Neural cell (in vitro differentiated cells): ENCODE data around the gene LRRC49. TPM values are rescaled to one million over a fixed set of nuclear protein-coding genes. Genes with fewer than 3 reads are reported as not detected.

Experiments
- H2AFZ ChIP-seq: fragments of 200-600, 300-800 bp; sonication (generic), shearing (Covaris generic); 2 replicates; pipeline ENCODE4 v1.6.0; 2014; ENCODE audit warnings: low read depth, mild to moderate bottlenecking, antibody characterized with exemption, low read length, moderate library complexity
- H3F3A ChIP-seq: fragments of 200-600 bp; shearing (Covaris generic); 2 replicates; pipeline ENCODE4 v1.6.1; 2016; ENCODE audit warnings: mild to moderate bottlenecking, moderate library complexity, mixed read lengths, antibody characterized with exemption, low read length; ENCODE audit not compliant: insufficient read depth, poor library complexity, severe bottlenecking
- H3K27ac ChIP-seq: fragments of 200-600, 300-800 bp; sonication (generic), shearing (Covaris generic); 2 replicates; pipeline ENCODE4 v1.5.1; 2014; ENCODE audit warnings: mild to moderate bottlenecking, low read length, moderate library complexity
- H3K27me3 ChIP-seq: fragments of 300-800, 200-600 bp; sonication (generic), shearing (Covaris generic); 2 replicates; pipeline ENCODE4 v1.6.0; 2014; ENCODE audit warnings: mild to moderate bottlenecking, low read depth, low read length, moderate library complexity; ENCODE audit not compliant: insufficient read depth
- H3K36me3 ChIP-seq: fragments of 300-800, 200-600 bp; sonication (generic), shearing (Covaris generic); 2 replicates; pipeline ENCODE4 v1.5.1; 2014; ENCODE audit warnings: mild to moderate bottlenecking, antibody characterized with exemption, low read length, moderate library complexity; ENCODE audit not compliant: insufficient read depth
- H3K4me2 ChIP-seq: fragments of 300-800, 200-600 bp; sonication (generic), shearing (Covaris generic); 2 replicates; pipeline ENCODE4 v1.6.0; 2014; ENCODE audit warnings: mild to moderate bottlenecking, low read length
- H3K4me3 ChIP-seq: fragments of 300-800, 200-600 bp; sonication (generic), shearing (Covaris generic); 2 replicates; pipeline ENCODE4 v1.5.1; 2014; ENCODE audit warnings: mild to moderate bottlenecking, low read length, moderate library complexity
- H3K79me2 ChIP-seq: fragments of 200-600 bp; shearing (Covaris generic); replicated peaks from 2 replicates; pipeline ENCODE4 v1.6.0; 2014; ENCODE audit warnings: mild to moderate bottlenecking, low read length, moderate library complexity; ENCODE audit not compliant: insufficient read depth
- H3K9ac ChIP-seq: fragments of 300-800, 200-600 bp; sonication (generic), shearing (Covaris generic); 2 replicates; pipeline ENCODE4 v1.6.1; 2016; ENCODE audit warnings: mild to moderate bottlenecking, low read length, mixed read lengths
- H3K9me2 ChIP-seq: fragments of 200-600 bp; shearing (Covaris generic); 2 replicates; pipeline ENCODE4 v1.6.1; 2016; ENCODE audit warnings: mild to moderate bottlenecking, low read length, mixed read lengths; ENCODE audit not compliant: insufficient read depth
- H3K9me3 ChIP-seq: fragments of 200-600, 300-800 bp; sonication (generic), shearing (Covaris generic); 2 replicates; pipeline ENCODE4 v1.6.1; 2016; ENCODE audit warnings: mild to moderate bottlenecking, mixed run types, low read length, moderate library complexity, mixed read lengths
- H4K20me1 ChIP-seq: fragments of 200-600 bp; shearing (Covaris generic); 2 replicates; pipeline ENCODE4 v1.6.1; 2016; ENCODE audit warnings: mild to moderate bottlenecking, mixed run types; ENCODE audit not compliant: insufficient read depth
- EP300 ChIP-seq: fragments of 450-650 bp; conservative IDR thresholded peaks from 2 replicates; pipeline ENCODE4 v1.6.1; 2014; ENCODE audit warnings: antibody characterized with exemption, mild to moderate bottlenecking, moderate library complexity; ENCODE audit not compliant: poor library complexity, severe bottlenecking
- EZH2 ChIP-seq: fragments of 200-600, 300-800 bp; shearing (Covaris generic), sonication (generic); IDR thresholded peaks from 2 replicates; pipeline ENCODE4 v1.6.1; 2014; ENCODE audit warnings: antibody characterized with exemption, low read length, borderline replicate concordance, mild to moderate bottlenecking; ENCODE audit not compliant: insufficient read depth, poor library complexity, severe bottlenecking
- MXI1 ChIP-seq: fragments of 450-650 bp; conservative IDR thresholded peaks from 2 replicates; pipeline ENCODE4 v1.6.1; 2014; ENCODE audit warnings: antibody characterized with exemption, mild to moderate bottlenecking; ENCODE audit not compliant: poor library complexity, severe bottlenecking
- POLR2AphosphoS5 ChIP-seq: IDR thresholded peaks from 2 replicates; pipeline ENCODE4 v1.6.1; 2012
- RAD21 ChIP-seq: fragments of 450-650 bp; conservative IDR thresholded peaks from 2 replicates; pipeline ENCODE4 v1.6.1; 2014; ENCODE audit warnings: antibody characterized with exemption, mild to moderate bottlenecking, moderate library complexity
- SMC3 ChIP-seq: fragments of 450-650 bp; conservative IDR thresholded peaks from 2 replicates; pipeline ENCODE4 v1.6.1; 2014; ENCODE audit warnings: antibody characterized with exemption, mild to moderate bottlenecking, moderate library complexity; ENCODE audit not compliant: poor library complexity
- TAF1 ChIP-seq: IDR thresholded peaks from 2 replicates; pipeline ENCODE4 v1.6.1; 2012; ENCODE audit warnings: low read depth
- polyA plus RNA-seq: library from polyadenylated mRNA; depleted of rRNA; stranded (reverse); fragments of >200 nt; gene quantifications from 2 replicates; pipeline ENCODE4 v1.2.3, GENCODE V29; 2014
- TF ChIP-seq, protein P1 (sequence below): fragments of 450-650 bp; IDR thresholded peaks from 2 replicates; pipeline ENCODE4 v1.5.1; 2014; ENCODE audit warnings: antibody characterized with exemption, mild to moderate bottlenecking, moderate library complexity; ENCODE audit not compliant: poor library complexity, severe bottlenecking
- TF ChIP-seq, protein P2 (sequence below): IDR thresholded peaks from 2 replicates; pipeline ENCODE4 v1.6.1; 2012; ENCODE audit warnings: borderline replicate concordance

Gene LRRC49
- polyA plus RNA-seq, 1 donor from 2014 or later = 141 TPM

DNA sequence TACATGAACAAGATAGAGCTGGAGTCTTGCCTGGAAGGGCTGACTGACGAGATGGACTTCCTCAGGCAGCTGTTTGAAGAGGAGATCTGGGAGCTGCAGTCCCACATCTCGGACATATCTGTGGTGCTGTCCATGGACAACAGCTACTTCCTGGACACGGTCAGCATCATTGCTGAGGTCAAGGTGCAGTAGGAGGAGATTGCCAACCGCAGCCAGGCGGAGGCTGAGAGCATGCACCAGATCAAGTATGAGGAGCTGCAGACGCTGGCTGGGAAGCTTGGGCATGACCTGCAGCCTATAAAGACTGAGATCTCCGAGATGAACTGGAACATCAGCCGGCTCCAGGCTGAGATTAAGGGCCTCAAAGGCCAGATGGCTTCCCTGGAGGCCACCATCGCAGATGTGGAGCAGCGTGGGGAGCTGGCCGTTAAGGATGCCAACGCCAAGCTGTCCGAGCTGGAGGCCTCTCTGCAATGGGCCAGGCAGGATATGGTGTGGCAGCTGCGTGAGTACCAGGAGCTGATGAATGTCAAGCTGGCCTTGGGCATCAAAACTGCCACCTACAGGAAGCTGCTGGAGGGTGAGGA is 33.2 kb upstream of the LRRC49 start:
- H4K20me1 ChIP-seq = no peaks in the 10 kb centered on the region
- no peaks in the 10 kb centered on the region for H3K79me2 ChIP-seq
- no peaks in the 10 kb centered on the region for H3K9me2 ChIP-seq
- TF ChIP-seq, protein P1, sequence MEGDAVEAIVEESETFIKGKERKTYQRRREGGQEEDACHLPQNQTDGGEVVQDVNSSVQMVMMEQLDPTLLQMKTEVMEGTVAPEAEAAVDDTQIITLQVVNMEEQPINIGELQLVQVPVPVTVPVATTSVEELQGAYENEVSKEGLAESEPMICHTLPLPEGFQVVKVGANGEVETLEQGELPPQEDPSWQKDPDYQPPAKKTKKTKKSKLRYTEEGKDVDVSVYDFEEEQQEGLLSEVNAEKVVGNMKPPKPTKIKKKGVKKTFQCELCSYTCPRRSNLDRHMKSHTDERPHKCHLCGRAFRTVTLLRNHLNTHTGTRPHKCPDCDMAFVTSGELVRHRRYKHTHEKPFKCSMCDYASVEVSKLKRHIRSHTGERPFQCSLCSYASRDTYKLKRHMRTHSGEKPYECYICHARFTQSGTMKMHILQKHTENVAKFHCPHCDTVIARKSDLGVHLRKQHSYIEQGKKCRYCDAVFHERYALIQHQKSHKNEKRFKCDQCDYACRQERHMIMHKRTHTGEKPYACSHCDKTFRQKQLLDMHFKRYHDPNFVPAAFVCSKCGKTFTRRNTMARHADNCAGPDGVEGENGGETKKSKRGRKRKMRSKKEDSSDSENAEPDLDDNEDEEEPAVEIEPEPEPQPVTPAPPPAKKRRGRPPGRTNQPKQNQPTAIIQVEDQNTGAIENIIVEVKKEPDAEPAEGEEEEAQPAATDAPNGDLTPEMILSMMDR = no peak
- no peak for TF ChIP-seq POLR2AphosphoS5
- no peak for TF ChIP-seq EP300
- no peak for TF ChIP-seq SMC3
- TF ChIP-seq TAF1 = no peak
- no peak for TF ChIP-seq MXI1
- TF ChIP-seq, protein P2, sequence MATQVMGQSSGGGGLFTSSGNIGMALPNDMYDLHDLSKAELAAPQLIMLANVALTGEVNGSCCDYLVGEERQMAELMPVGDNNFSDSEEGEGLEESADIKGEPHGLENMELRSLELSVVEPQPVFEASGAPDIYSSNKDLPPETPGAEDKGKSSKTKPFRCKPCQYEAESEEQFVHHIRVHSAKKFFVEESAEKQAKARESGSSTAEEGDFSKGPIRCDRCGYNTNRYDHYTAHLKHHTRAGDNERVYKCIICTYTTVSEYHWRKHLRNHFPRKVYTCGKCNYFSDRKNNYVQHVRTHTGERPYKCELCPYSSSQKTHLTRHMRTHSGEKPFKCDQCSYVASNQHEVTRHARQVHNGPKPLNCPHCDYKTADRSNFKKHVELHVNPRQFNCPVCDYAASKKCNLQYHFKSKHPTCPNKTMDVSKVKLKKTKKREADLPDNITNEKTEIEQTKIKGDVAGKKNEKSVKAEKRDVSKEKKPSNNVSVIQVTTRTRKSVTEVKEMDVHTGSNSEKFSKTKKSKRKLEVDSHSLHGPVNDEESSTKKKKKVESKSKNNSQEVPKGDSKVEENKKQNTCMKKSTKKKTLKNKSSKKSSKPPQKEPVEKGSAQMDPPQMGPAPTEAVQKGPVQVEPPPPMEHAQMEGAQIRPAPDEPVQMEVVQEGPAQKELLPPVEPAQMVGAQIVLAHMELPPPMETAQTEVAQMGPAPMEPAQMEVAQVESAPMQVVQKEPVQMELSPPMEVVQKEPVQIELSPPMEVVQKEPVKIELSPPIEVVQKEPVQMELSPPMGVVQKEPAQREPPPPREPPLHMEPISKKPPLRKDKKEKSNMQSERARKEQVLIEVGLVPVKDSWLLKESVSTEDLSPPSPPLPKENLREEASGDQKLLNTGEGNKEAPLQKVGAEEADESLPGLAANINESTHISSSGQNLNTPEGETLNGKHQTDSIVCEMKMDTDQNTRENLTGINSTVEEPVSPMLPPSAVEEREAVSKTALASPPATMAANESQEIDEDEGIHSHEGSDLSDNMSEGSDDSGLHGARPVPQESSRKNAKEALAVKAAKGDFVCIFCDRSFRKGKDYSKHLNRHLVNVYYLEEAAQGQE = no peak
- no peak for TF ChIP-seq EZH2
- TF ChIP-seq RAD21 = no peak
- H2AFZ ChIP-seq = no peak overlapping the region
- H3K27me3 ChIP-seq = no peaks in the 10 kb centered on the region
- no peaks in the 10 kb centered on the region for H3K36me3 ChIP-seq
- no peak overlapping the region for H3K4me2 ChIP-seq
- no peaks in the 10 kb centered on the region for H3K9me3 ChIP-seq
- no peaks in the 10 kb centered on the region for H3F3A ChIP-seq
- no peak overlapping the region for H3K27ac ChIP-seq
- H3K9ac ChIP-seq = no peak overlapping the region
- H3K4me3 ChIP-seq = no peak overlapping the region

GRCh38 chr15:70859998-70860397 is 32.6 kb upstream of the LRRC49 start:
- TF ChIP-seq EZH2 (no peak), TAF1 (no peak), POLR2AphosphoS5 (no peak), SMC3 (no peak), EP300 (no peak), MXI1 (no peak), RAD21 (no peak)
- TF ChIP-seq, protein P1 = no peak
- TF ChIP-seq, protein P2 = no peak
- Histone ChIP-seq H3K4me3 (no peak overlapping the region), H3K9me3 (no peaks in the 10 kb centered on the region), H3K9ac (no peak overlapping the region), H3K79me2 (no peaks in the 10 kb centered on the region), H4K20me1 (no peaks in the 10 kb centered on the region), H3K36me3 (no peaks in the 10 kb centered on the region), H3K27ac (no peak overlapping the region), H3K27me3 (no peaks in the 10 kb centered on the region), H3F3A (no peaks in the 10 kb centered on the region), H3K9me2 (no peaks in the 10 kb centered on the region), H3K4me2 (no peak overlapping the region), H2AFZ (no peak overlapping the region)
